HT-29 (cell line): ENCODE results near the gene SAMD3. TPM values are rescaled to one million over a fixed set of nuclear protein-coding genes. Genes with fewer than 3 reads are reported as not detected.
"Not testable (repeated sequence)": the region's sequence is repeated elsewhere in the genome, so short reads cannot be mapped to it uniquely, and the experiment has no call there.

ENCODE experiments used
- DNase-seq: peaks from one replicate; pipeline ENCODE4 v3.0.0-alpha.2; 2015; ENCODE audit warnings: low spot score
- total RNA-seq: library from RNA; depleted of rRNA; stranded (reverse); fragments of >200 nt; shearing (Covaris generic); gene quantifications from 2 replicates; pipeline ENCODE4 v1.2.3, GENCODE V29; 2014; rRNA removed

Gene SAMD3
- not detected in 2 replicates for total RNA-seq

DNA sequence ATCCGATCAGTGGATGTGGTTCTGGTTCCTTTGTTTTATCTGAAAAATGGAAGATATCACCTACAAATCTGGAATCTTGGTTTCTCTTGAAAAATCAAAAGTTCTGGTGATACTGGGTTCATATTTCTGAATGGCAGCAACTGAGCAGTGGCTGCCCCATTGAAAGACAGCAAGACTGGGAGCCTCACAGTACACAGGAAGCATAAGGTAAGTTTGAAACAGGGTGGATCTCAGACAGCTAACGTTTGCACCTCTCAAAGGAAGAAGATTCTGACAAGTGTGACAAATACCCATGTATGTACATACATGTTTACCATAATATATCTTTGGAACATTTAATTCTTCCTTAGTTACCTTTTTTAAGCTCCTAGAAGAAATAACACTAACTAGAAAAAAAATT is at the start of gene SAMD3:
TSS of gene SAMD3 (minus strand) at position 177 of the 400 bp plus-strand sequence. CDS start 7,678 bp downstream, outside the sequence.
- no peak for DNase-seq

DNA sequence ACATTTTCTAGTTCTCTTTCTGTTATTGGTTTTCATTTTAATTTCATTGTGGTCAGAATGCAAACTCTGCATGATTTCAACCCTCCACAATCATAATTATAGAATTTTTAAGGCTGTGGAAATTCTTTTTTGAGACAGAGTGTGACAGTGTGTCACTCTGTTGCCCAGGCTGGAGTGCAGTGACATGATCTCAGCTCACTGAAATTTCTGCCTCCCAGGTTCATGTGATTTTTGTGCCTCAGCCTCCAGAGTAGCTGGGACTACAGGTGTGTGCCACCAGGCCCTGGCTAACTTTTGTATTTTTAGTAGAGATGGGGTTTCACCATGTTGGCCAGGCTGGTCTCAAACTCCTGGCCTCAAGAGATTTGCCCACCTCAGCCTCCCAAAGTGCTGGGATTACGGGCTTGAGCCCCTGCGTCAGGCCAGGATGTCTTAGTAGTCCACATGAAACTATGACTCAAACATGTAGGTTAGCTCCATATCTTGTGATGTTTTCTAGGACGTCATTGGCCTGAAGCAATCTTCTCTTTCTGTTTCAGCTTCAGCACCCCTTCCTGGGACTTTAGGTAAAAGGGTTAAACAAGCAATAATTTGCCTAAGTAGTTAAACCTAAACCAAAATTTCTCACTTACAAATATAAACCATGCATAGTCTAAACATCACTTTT is 47.4 kb upstream of the SAMD3 start:
- no peak for DNase-seq

GRCh38 chr6:130265553-130265952 is 42.8 kb upstream of the SAMD3 start:
- DNase-seq: not testable (repeated sequence)

DNA sequence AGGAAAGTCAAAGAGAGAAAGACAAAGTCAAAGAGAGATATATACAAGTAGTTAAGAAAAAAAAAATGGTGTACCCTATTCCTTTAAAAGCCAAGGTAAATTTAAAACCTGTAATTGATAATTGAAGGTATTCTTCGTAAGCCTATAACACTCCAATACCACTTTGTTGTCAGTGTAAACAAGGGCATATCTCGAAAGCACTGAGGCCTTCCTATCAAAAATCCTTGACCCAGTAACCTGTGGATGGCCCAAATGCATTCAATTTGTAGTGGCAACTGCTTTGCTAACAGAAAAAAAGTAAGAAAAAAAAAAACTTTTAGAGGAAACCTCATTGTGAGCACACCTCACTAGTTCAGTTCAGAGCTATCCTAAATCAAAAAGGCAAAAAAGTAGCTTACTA is 39.3 kb upstream of the SAMD3 start:
- no peak for DNase-seq

DNA sequence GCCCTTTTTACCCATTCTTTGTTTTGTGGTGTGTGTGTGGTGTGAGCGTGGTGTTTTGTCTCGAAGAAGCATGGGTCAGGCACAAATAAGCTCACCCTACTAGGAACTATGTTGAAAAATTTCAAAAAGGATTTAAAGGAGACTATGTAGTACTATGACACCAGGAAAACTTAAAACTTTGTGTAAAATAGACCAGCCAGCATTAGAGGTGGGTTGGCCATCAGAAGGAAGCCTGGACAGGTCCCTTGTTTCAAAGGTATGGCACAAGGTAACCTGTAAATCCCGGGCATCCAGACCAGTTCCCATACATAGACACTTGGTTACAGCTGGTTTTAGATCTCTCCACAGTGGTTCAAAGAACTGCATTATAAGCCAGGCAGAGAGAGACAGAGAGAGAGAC is 38.8 kb upstream of the SAMD3 start:
- not testable (repeated sequence) for DNase-seq

DNA sequence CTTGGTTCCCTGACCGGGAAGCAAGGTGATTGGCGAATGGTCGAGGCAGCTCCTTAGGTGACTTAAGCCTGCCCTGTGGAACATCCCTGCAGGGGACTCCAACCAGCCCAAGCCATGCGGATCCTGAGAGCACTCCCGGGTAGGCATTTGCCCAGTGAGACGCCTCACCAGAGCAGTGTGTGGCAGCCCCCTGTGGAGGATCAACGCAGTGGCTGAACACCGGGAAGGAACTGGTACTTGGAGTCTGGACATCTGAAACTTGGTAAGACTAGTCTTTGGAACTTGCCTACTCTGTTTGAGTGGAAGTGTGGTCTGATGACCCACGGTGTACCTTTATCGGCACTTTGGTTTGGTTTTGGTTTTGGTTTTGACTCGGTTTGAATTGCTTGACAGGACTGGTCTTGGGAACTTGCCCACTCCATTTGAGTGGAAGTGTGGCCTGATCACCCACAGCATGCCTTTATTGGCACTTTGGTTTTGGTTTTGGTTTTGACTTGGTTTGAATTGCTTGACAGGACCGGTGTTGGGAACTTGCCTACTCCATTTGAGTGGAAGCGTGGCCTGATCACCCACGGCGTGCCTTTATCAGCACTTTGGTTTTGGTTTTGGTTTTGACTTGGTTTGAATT is 38.0 kb upstream of the SAMD3 start:
- not testable (repeated sequence) for DNase-seq

DNA sequence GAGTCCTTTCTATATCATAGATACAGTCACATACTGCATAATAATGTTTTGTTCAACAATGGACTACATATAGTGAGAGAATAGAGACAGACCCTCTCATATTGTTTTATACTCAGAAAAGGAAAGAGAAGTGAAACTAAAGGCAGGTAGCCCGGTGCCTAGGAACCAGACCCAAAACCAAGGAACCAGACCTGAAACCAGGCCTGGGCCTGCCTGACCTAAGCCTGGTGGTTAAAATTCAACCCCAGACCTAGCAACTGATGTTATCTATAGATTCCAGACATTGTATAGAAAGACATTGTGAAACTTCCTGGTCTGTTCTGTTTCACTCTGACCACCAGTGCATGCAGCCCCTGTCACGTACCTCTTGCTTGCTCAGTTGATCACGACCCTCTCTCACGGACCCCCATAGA is 37.3 kb upstream of the SAMD3 start:
- not testable (repeated sequence) for DNase-seq

DNA sequence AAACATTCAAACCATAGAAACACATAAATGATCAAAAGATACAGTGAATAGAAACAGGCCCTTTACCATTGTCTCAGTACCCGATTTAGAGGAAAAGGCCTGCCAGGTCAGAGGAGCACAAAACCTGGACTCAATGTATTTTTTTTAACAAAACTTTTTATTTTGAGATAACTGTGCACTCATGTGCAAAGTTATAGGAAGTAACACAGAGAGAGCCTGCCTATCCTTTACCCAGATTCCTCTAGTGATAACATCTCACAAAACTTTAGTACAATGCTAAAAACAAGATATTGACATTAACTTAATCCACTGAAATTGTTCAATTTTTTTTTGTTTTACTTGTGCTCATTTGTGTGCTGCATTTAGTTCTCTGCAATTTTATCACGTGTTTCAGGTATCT is 36.8 kb upstream of the SAMD3 start:
- no peak for DNase-seq

- no peak for DNase-seq
Observed at GRCh38 chr6:130259140-130259539, 36.4 kb upstream of the SAMD3 start.

- no peak for DNase-seq
Observed at GRCh38 chr6:130252527-130253237, 29.9 kb upstream of the SAMD3 start.

GRCh38 chr6:130245267-130245666 is 22.5 kb upstream of the SAMD3 start:
- no peak for DNase-seq

DNA sequence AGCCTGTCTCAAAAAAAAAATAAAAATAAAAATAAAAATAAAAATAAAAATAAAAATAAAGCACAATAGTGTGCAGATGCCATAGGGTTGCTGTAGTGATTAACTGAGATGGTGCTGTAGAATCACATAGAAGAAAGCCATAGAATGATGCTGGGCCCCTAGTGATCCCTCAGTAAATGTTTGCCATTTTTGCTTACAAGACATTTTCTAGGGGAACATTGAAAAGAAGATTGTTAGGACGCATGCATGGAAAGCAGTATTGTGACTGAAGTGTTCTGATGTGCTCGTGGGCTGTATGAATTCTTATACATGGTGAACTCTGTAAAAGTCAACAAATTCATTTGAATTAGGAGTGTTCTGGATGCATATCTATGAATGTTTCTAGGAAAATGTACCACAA is 22.0 kb upstream of the SAMD3 start:
- DNase-seq: no peak

DNA sequence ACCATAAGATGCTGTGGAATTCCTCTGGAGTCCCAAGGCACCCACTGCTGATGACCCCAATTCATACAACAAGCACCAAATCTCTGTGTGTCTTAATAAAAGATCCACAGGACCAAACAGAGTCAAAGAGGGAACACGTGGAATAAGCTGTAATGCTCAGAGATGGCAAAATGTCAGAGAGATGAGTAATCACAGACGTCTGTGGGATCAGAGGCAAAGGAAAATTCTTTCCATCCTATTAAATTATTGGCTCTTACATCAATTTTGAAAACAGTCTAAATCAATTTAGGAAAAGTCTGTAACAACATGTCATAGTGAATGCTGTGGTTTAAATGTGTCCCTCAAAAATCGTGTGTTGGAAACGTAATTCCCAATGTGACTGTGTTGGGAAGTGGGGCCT is 17.5 kb upstream of the SAMD3 start:
- DNase-seq: no peak

DNA sequence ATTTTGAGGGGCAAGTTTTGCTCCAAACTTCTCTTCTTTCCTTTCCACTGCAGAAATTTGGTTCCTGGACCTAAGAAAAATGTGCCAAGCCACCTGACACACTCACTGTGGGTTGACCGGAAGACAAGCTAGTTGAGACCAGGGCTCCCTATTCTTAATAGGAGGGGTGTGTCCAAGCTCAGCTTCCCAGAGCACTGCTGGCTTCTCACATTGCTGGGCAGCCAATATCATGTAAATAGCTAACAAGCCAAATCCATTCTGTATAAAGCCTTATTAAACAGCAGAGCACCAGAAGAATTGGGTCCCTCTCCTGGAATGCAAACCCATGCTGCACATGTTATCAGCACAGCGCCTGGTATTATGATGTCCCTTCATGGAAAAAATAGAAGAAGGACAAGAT is 17.0 kb upstream of the SAMD3 start:
- DNase-seq: no peak

DNA sequence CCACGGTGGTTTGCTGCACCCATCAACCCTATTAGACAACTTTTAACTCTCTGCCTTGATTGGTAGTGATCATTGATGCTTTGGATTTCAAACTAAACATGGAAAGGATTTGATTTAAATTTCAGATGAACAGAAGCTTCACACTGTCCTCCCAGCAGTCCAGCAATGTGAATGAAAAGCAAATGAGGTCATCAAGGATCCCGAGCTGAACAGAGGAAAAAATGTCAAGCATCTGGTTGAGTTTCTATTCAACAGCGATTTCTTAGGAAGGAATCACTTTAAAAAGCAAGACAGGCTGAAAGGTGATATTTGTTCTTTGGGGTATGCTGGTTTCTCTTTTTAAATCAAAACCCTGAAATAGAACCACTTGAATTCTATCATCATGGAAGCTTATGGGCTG is 10.6 kb upstream of the SAMD3 start:
- DNase-seq: no peak

- not testable (repeated sequence) for DNase-seq
Observed at GRCh38 chr6:130230531-130230930, 7.8 kb upstream of the SAMD3 start.

- DNase-seq: no peak
Observed at GRCh38 chr6:130229645-130230044, 6.9 kb upstream of the SAMD3 start.

- DNase-seq: no peak
Observed at GRCh38 chr6:130223508-130223907, 757 bp upstream of the SAMD3 start.

DNA sequence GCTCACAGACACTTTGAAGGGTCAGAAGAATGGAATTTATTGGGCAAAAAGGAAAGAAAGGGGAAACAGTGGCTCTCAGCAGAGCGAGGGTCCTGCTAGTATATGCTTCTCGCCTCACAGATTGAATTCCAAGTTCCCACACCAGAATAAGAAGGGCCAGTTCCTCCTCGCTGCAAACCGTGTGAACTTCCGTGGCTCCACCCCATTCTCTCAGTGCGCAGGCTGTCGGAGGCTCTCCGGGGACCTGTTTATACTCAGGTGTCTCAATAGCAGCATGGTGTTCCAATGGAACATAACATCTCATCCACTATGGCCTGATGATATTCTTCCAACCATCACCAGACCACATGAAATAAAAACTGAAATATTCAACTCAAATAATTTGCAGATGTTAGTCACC is 4.6 kb downstream of the SAMD3 start:
- DNase-seq: no peak

DNA sequence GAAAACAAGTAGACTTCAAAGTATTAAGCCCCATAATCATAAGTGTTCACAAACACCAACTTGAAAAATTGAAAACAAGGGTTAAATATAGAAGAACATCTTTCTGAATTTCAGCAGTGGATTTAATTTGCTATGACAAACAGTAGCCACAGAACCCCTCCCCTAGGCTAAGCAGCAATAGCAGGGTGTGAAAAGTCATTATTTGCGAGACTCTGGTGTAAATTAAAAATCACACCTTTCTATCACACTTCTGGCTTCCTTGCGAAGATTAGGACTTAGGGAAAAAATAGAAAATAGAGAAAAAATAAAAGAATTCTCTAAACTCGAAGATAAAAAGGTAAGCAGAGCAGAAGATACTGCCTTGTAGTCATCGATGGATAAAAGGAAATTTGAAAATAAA is 6.1 kb downstream of the SAMD3 start:
- DNase-seq: no peak

GRCh38 chr6:130215526-130215925 is 7.2 kb downstream of the SAMD3 start:
- DNase-seq: no peak

DNA sequence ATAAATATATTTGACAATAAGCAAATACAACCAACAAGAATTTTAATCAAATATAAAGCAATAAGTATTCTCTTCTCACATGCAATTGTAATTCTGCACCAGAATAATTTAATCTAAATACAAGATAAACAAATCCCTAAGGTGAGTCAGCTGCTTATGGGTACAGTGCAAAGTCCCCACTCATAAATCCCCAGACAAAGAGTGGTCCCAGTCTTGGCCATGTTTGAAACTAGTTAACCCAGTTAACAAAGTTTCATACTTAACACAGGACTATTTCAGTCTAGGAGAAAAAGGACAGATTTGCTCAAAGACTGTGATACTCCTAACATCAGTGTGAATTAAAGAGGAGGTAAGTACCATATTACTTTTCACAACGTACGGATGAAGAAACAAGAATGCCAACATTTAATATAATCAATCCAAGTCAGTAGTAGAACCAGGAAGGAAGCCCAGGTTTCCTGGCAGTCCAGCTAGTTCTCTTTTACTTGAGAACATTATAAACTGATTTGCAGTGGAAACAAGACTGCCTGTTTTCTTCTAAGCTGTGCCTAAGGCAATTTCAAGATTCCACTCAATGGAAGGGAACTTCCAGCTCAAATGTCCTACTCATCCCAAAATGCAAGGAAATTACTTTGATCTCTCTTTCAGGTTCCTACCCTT is 10.4 kb downstream of the SAMD3 start:
- no peak for DNase-seq
